Panc1 (cell line): ENCODE data around the gene PRDX1.

Experiments
- POLR2AphosphoS5 ChIP-seq: IDR thresholded peaks from 2 replicates; pipeline ENCODE4 v1.6.1; 2012; ENCODE audit warnings: mild to moderate bottlenecking, low read depth, low read length, moderate library complexity
- REST ChIP-seq, 2 experiments: IDR thresholded peaks; 2 replicates each; pipeline ENCODE4 v1.6.1; 2011 to 2012; ENCODE audit warnings: low read depth in 2 of 2, control low read depth in 1 of 2, low read length in 1 of 2, mild to moderate bottlenecking in 1 of 2, moderate library complexity in 1 of 2; ENCODE audit not compliant: insufficient read depth in 1 of 2
- TF ChIP-seq, protein P1 (sequence below): fragments of 450-650 bp; IDR thresholded peaks from 2 replicates; pipeline ENCODE4 v1.5.1; 2017; ENCODE audit warnings: mild to moderate bottlenecking

- no peak for TF ChIP-seq POLR2AphosphoS5
- no peak for TF ChIP-seq REST (IDR thresholded peaks at IDR 0.05; ENCODE audit: insufficient read depth in 1 of 2, low read depth in 2 of 2, low read length in 1 of 2)
- TF ChIP-seq, protein P1, sequence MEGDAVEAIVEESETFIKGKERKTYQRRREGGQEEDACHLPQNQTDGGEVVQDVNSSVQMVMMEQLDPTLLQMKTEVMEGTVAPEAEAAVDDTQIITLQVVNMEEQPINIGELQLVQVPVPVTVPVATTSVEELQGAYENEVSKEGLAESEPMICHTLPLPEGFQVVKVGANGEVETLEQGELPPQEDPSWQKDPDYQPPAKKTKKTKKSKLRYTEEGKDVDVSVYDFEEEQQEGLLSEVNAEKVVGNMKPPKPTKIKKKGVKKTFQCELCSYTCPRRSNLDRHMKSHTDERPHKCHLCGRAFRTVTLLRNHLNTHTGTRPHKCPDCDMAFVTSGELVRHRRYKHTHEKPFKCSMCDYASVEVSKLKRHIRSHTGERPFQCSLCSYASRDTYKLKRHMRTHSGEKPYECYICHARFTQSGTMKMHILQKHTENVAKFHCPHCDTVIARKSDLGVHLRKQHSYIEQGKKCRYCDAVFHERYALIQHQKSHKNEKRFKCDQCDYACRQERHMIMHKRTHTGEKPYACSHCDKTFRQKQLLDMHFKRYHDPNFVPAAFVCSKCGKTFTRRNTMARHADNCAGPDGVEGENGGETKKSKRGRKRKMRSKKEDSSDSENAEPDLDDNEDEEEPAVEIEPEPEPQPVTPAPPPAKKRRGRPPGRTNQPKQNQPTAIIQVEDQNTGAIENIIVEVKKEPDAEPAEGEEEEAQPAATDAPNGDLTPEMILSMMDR = peak; percentile 84
Observed at GRCh38 chr1:45512641-45513054, 9.0 kb downstream of the PRDX1 start.
